HG02852 (cell line): ENCODE data around the gene TP53BP2.
A peak's percentile ranks its signal among the peaks of the same experiment; 100 is the strongest.

Experiments
- ATAC-seq: cut with Tn5 transposase; IDR thresholded peaks from one replicate; pipeline ENCODE4 v1.9.1; 2021; ENCODE audit warnings: mild to moderate bottlenecking, moderate library complexity; ENCODE audit not compliant: unreplicated experiment

Gene TP53BP2

DNA sequence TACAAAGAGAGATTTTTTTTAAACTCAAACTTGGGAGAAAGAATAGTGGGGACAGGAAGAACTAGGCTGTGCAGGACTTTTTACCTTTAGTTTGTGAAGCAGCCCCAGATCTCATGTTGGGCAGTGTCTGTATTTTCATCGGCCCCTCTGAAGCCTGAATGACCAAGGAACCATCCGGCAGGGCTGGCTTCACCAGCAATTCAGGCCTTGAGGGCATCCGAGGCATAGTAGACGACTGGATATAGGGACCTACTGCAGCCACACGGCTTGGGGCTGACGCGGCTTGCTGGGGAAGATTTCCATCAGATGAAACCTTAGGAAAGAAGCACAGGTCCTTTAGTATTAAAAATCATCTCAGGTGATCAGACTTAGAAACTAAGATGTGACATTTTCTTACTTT lies 43.7 kb downstream of the TP53BP2 start:
- no peak for ATAC-seq

DNA sequence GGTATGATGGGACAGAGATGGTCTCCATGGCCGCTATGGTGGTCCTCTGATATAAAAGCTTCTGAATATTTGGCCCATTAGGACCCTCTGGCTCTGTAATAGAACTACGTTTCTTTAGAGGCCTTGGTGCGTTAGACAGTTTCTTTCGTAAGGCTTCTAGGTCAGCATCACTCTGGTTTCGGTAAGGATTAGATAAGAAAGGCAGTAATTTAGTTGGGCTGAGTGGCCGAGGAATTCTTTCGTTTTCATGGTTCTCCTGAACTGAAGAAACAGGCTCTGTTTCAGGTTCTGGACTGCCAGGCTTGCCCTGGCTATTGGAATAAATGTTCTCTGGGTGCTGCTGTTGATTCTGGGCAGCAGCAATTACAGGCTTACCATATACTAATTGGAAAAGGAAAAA lies 49.5 kb downstream of the TP53BP2 start:
- ATAC-seq, result no peak

DNA sequence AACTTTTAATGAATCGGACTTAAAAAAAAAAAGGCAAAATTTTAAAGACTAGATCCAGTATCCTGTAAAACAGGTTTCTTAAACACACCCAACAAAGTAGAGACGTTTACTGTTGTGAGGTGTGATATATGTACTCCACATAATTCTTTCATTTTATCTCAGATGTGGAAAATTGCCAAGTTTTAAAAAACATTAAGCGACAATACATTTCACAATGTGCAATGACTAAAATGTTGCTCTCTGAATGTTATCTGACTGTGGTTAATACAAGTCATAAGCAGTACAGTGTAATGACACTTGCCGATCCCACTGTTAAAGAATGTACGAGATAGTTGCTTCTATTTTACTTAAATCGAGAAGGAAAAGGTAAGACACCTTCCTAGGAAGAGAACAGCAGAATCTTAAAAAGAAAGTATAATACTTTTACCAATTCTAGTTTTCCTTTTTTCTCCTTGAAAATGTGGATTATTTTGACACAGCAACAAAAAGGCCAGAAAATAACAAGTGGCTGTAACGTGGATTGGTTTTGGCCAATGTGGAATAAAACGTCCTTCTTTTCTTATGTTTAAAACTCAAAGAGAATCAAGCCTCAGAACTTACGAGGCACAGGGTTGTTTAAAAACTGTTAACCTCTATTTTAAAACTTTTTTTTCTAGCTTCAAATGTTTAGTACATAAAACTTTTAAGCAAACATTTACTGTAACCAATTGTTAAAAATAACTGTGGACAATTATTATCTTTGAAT lies 51.4 kb downstream of the TP53BP2 start:
- no peak for ATAC-seq

DNA sequence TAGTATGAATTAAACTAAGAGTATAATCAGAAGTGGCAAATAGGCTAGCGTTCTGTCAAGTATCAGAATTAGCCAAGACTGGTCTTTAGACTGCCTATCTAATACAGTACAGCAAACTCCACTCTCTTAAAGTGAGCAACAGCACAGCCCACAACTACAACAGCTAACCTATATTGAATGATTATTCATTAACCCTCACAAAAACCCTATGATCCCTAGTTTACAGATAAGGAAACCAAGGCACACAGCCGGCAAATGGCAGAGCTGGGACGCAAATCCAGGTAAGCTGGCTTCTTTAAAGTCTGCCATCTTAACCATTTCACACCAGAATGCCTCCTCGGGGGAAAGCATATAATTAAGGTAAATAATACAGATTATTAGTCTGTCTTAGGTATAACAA lies 52.0 kb downstream of the TP53BP2 start:
- no peak for ATAC-seq

DNA sequence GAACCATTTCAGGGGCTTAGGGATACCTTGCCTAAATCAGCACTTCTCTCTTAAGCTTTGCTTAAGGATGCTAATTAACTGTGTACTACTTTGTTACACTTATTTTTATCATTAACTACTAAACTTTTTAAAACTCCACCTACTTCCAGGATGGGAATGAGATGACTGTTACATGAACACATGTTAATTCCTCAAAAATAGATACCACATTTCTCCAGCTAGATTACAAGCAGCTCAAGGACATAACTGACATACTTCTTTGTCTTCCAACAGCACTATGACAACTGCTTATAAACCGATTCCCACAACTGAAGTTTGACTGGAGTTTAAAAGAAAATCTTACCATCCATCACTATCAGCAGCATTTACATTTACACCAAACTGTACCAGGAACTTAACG lies 53.7 kb downstream of the TP53BP2 start:
- ATAC-seq, result no peak

DNA sequence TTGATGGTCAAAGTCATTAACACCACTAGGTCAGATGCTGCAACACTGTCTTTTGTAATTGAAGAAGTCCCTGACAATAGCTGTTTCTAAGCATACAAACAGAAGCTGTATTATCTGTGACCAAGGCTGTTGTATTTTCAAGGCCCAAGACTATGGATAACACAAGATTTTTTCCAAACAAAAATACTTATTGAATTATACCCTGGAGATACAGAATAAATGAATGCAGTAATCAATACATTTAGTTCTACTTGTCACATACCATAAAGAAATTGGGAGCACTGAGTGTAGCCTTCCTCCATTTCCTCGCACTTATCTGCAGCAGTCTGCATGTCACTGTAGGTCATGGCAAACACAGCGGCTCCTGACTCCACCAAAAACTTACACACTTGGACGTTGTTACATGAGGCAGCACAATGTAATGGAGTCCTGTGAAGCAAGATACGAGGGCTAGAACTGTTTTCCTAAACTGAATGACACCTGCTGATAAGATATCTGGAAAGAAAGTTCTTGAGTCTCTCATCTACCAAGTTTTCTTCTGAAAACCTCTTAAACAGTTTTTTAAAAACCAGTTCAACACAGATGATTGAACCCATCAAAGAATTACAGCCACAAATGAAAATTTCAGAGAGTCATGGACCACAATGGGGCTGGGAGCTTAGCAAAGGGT lies 56.9 kb downstream of the TP53BP2 start:
- ATAC-seq, result no peak

DNA sequence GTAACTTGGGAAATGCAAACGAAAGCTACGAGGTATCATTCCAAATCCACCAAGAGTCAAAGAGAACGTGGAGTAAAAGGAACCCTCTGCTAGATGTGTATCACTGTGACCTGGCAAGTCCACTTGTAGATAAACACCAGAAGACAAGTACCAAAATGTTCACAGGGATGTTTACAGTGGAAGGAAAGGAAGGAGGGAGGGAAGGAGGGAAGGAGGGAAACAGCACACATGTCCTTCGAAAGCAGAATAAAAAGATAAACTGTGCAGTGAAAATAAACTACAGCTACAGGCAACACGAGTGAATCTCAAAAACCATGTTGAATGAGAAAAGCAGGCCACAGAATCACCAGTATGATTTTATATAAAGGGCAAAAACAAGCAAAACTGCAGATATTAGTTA lies 59.9 kb downstream of the TP53BP2 start:
- ATAC-seq, result no peak

DNA sequence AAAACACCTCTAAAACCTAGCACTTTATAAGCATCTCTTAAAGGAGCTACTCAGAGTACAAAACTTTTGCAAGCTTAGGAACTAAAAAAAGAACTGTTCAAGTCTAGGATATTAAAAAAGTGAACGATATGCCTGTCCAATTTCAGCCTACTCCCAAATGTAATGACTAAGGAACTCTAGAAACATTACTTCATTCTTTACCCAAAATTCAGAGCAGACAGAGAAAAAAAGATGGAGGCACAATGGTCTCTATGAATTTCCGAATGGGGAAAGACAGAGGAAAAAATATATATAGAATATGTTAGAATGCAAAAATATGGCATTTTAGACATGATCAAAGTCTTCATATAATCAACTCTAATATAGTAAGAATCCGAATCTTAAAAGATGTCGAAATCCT lies 61.2 kb downstream of the TP53BP2 start:
- ATAC-seq, result no peak

DNA sequence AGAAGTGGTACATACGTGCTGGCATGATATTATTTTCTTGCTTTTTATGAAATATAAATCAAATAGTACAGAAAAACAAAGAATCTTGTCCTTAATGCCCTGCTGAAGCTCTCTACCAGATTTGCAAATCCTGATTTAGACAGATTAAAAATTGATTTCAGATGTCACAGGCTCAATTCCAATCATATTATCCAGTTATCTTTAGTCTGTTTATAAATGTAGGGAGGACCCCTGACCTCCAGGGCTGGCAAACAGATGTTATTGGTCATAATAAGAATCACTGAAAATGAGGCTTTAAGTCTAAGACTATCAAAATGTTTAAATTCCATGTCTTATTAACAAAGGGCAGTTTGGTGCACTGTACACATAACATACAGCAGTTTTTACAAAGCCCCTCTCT lies 62.1 kb downstream of the TP53BP2 start:
- ATAC-seq, result no peak

DNA sequence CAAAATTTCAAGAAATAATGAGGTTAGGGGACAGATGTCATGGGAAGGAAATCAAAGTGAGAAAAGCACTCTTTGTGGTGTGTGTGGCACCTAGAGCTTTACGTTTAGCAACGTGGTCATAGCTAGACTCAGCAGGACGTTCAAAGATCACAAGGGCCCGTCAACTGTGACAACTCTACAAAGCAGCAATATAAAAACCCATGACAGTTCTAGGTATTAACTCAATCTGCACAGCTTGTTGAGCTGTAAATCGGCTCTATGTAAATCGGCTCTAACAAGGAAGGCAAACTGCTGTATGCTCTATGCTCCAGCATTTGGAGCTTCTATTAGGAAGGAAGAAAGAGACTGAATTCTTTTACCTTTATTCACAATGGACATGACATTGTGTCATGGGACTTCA lies 64.8 kb downstream of the TP53BP2 start:
- ATAC-seq, result no peak

DNA sequence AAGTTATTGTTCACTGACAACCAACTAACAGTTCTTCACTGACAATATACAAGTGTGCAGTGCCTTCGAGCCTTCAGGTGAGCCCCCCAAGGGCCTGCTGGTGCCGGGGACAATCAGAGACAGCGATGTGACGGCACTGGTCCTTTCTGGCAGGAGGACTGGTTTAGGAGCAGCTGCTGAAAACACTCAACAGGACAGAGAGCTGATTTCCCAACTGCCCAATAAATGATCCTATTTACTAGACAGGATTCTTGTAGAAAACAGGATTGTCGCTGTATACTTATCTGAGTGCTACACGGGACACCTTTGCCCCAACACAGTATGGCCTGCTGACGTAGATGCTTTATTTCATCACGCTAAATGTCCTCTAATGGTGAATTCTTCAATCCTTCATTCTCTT lies 65.4 kb downstream of the TP53BP2 start:
- ATAC-seq, result no peak

DNA sequence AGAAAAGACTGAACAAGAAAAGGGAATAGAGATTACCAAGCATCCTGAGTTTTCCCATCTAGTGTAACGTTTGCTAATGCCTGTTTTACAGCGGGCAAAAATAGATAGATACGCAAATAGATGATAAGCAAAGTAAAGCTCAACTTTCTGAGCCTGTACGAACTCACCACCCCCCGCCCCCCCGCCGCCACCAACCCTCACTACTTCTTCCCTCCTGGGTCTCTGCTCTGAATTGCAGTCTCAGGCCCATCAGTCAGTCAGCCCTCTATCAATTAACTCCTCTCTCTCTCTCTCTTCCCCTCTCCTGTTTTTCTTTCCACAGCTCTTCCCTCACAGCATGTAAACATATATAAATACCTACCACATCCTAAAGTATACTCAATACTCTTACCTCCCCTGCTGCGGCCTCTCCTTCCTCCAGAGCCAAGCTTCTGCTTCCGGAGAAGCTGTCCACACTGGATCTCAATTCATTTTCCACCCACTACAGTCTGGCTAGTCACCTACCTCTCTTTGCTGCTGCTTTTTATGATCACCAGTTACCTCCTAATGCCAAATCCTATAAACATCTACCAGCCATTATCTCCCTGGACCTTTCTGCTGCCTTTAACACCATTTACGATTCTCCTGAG lies 68.8 kb downstream of the TP53BP2 start:
- ATAC-seq, result no peak

DNA sequence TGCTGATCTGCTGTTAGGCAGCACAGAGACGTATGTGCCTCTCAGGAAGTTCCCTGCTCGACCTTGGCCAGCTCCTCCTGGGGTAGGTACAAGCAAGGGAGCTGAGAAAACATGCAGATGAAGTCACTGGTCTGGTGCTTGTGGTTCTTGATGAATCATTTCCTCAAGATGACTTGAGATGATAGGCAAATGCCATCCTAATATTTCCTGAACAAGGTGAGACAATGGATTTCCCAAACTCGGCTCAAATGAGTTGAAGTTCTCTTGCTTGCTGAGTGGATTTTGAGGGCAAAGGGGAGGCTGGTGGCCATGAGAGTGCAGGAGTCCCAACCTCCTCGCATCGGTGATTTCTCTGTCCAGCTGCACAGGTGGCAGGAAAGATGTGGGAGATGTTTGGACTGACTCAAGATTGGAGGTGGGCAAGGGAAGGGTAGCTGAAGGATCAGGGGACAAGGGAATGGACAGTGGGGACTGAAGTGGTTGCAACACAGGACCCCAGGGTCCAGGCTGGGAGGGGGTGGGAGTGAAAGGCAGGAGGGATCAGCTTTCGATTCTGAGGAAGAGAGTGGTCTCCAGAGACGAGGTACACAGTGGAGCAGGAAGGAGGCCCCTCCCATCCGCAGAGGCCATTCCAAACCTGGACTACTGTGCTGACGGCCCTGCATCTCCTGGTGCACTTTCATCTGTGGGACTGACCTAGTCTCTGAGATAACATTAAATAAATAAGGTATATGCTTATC lies 69.5 kb downstream of the TP53BP2 start:
- ATAC-seq, result no peak

DNA sequence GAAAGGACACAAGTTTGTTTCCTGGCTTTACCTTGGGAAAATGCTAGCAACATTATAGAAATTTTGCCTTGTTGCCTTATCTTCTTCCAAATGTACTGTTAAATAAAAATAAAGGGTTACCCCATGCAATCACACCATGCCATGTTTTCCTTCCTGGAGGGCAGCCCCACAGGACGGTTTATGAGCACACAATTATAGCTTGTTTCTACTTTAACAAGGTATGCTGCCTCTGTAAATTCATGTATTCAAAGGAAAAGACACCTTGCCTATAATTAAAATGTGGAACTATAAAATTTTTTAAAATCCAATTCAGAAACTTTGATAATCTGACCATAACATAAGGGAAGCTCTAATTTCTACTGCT lies 70.1 kb downstream of the TP53BP2 start:
- no peak for ATAC-seq

DNA sequence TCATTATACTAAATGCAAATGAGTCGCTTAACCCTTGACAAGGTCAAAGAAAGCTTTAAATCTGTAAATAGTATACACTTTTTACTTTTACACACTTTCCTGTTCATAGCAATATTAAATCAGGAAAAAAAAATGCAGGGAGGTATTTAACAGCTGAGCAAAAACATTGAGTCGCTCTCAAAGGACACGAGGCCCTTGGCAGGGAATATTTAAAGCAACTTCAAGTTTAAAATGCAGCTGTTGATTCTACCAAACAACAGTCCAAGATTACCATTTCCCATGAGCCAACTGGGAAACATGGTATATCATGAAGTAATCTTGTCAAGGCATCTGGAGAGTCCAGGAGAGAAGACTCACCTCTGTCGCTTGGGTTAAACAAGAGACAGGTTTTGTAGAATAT lies 70.7 kb downstream of the TP53BP2 start:
- ATAC-seq, result no peak

DNA sequence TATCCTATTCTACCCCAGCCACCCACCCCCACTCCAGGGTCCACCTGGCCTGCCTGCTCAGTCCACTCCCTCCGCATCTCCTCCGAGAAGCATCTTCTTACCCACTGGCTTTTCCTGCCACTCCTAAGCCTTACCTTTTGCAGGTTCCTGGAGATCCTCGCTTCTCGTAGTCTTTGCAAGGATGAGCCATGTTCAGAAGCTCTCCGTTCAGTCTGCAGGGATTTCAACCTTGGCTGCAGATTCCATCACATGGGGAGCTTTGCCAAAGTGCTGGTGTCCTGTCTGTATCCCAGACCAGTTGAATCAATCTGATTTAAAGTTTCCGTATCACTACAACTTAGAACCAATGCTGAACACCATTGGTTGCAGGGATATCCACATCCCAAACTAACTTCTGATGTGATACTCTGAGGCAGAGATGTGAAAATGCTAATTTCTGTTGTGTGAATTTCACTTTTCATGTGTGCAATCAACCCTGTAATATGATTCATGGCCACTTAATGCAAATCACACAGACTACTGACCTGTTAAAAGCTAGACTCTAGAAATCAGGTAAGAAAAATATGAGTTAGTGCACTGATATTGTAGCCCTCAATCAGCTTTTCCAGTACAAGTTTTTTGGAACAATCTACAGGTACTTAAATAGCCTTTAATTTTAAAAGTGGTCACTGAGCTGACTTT lies 71.5 kb downstream of the TP53BP2 start:
- no peak for ATAC-seq

DNA sequence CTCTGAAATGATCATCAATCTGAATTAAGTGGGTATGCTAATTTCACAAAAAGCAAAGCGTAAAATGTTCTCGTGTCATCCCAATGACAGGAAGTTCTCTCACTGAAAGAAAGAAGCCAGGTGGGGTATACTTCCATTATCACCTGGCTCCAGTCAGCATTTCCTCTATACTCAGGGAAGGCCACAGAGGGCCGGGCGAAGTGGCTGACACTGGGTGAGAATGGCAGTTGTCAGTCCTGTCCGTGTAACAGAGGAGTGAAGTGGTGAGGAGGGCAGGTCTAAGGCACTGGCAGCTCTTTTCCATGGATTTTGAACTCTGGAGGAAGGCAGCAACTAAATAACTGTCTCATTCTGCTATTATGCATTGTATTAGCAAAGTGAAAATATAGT lies 73.0 kb downstream of the TP53BP2 start:
- no peak for ATAC-seq

DNA sequence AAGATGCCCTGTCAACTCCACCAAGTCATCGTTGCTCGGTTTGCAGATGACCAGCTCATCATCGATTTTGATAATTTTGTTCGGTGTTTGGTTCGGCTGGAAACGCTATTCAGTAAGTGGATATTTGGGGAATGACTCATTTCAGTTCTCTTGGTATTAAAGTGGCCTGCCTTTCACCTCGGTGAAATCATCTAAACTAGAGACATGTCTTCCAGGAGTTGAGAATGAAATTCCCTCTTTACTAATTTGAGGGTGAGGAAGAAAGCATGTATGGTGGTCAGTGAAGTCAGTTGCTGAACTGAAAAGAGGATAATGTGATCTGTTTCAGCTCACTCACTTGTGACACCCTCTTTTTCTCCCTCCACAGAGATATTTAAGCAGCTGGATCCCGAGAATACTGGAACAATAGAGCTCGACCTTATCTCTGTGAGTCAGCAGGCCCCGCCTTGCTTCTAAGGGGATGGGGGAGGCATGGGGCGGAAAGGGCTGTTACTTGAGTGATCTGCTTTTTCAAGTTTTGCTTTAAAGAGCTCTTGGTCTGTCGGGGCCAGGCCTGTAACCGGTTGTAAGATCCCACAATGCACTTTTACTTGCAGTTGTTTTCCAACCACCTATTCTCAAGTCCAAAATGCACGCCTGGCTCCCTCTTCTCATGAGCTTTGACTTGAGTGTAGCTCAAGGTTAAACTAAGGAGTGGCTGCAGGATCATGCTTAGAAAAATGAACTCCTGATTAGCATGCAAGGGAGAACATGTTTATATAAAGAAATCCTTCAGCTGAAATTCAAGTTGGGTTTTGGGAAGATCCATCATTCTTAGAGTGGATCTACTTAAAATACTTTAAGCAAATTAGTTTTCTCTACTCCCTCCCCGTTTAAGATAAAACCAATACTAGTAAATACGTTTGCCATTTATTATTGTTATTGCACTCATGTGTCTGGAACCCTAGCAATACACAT lies 73.7 kb downstream of the TP53BP2 start:
- peak; percentile 67 for ATAC-seq

DNA sequence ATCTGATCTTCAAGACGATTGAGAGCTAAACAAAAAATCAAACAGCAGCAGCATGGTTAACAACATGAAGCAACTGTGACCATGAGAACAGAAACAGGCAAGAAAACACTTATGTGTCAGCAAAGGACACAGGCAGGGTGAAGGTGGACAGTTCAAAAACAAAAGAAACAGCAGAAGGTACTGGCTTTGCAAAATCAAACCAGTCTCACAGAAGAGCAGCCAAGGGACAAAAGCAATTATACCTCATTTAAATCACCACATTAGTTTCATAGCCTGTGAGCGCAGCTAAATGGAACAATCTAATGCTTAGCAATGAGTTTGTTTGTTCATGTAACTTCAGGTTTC lies 74.3 kb downstream of the TP53BP2 start:
- ATAC-seq, result peak; percentile 71
